Hepatocyte (in vitro differentiated cells): ENCODE data around the gene FTCD. TPM values are rescaled to one million over a fixed set of nuclear protein-coding genes. Genes with fewer than 3 reads are reported as not detected.

ENCODE experiments used
- DNase-seq: peaks from one replicate; pipeline ENCODE4 v3.0.0-alpha.2; 2016; ENCODE audit warnings: low spot score
- H2AFZ ChIP-seq: fragments of 200-600 bp; sonication (generic); 2 replicates; pipeline ENCODE4 v1.6.0; 2016; ENCODE audit warnings: antibody characterized with exemption, mild to moderate bottlenecking
- H3K27ac ChIP-seq: fragments of 200-600 bp; sonication (generic); 2 replicates; pipeline ENCODE4 v1.5.1; 2016; ENCODE audit warnings: mild to moderate bottlenecking
- H3K27me3 ChIP-seq: fragments of 200-600 bp; sonication (generic); 2 replicates; pipeline ENCODE4 v1.6.1; 2016
- H3K36me3 ChIP-seq: fragments of 200-600 bp; sonication (generic); replicated peaks from 2 replicates; pipeline ENCODE4 v1.5.1; 2016; ENCODE audit warnings: low read depth; ENCODE audit not compliant: insufficient read depth
- H3K4me1 ChIP-seq: fragments of 200-600 bp; sonication (generic); 2 replicates; pipeline ENCODE4 v1.5.1; 2016; ENCODE audit warnings: mild to moderate bottlenecking, moderate library complexity; ENCODE audit not compliant: insufficient read depth
- H3K4me2 ChIP-seq: fragments of 200-600 bp; sonication (generic); 2 replicates; pipeline ENCODE4 v1.6.0; 2016
- H3K4me3 ChIP-seq: fragments of 200-600 bp; sonication (generic); 2 replicates; pipeline ENCODE4 v1.5.1; 2016; ENCODE audit warnings: mild to moderate bottlenecking
- H3K79me2 ChIP-seq: fragments of 200-600 bp; sonication (generic); 2 replicates; pipeline ENCODE4 v1.6.0; 2017; ENCODE audit warnings: mild to moderate bottlenecking
- H3K9me2 ChIP-seq: fragments of 200-600 bp; sonication (generic); replicated peaks from 2 replicates; pipeline ENCODE4 v1.6.0; 2017; ENCODE audit warnings: mild to moderate bottlenecking; ENCODE audit not compliant: insufficient read depth
- H3K9me3 ChIP-seq: fragments of 200-600 bp; sonication (generic); 2 replicates; pipeline ENCODE4 v1.5.1; 2016; ENCODE audit warnings: low read depth, mild to moderate bottlenecking
- H4K20me1 ChIP-seq: fragments of 200-600 bp; sonication (generic); 2 replicates; pipeline ENCODE4 v1.6.0; 2016; ENCODE audit warnings: mild to moderate bottlenecking; ENCODE audit not compliant: insufficient read depth, poor library complexity, severe bottlenecking
- EZH2 ChIP-seq: fragments of 200-600 bp; sonication (generic); IDR thresholded peaks from 2 replicates; pipeline ENCODE4 v1.6.1; 2016; ENCODE audit warnings: antibody characterized with exemption, mild to moderate bottlenecking, borderline replicate concordance
- EZH2phosphoT487 ChIP-seq: fragments of 200-600 bp; sonication (generic); IDR thresholded peaks from one replicate; pipeline ENCODE4 v1.6.1; 2018; ENCODE audit warnings: antibody characterized with exemption, mild to moderate bottlenecking, low read depth, moderate library complexity; ENCODE audit not compliant: unreplicated experiment, severe bottlenecking
- WGBS: methylation state at CpG from one replicate; pipeline ENCODE4 v1.1.6; 2016; ENCODE audit warnings: low lambda C conversion rate; ENCODE audit errors: missing lambda C conversion rate; 5-methylcytosine and 5-hydroxymethylcytosine counted together
- polyA plus RNA-seq: library from polyadenylated mRNA; unstranded; fragments of >200 nt; fragmentation: Nextera tagmentation; extraction: Ambion mirVana; gene quantifications from 2 replicates; pipeline ENCODE4 v1.2.1, GENCODE V29; 2016
- total RNA-seq: library from RNA; depleted of rRNA; stranded (reverse); fragments of >200 nt; gene quantifications from 2 replicates; pipeline ENCODE4 v1.2.3, GENCODE V29; 2014
- TF ChIP-seq, protein P1 (sequence below): fragments of 200-600 bp; sonication (generic); IDR thresholded peaks from 2 replicates; pipeline ENCODE4 v1.5.1; 2016; ENCODE audit warnings: antibody characterized with exemption, mild to moderate bottlenecking; ENCODE audit not compliant: poor library complexity

FTCD gene
- total and polyA plus RNA-seq, 2 experiments from 2014 or later, result 27.5 to 76.8 TPM

DNA sequence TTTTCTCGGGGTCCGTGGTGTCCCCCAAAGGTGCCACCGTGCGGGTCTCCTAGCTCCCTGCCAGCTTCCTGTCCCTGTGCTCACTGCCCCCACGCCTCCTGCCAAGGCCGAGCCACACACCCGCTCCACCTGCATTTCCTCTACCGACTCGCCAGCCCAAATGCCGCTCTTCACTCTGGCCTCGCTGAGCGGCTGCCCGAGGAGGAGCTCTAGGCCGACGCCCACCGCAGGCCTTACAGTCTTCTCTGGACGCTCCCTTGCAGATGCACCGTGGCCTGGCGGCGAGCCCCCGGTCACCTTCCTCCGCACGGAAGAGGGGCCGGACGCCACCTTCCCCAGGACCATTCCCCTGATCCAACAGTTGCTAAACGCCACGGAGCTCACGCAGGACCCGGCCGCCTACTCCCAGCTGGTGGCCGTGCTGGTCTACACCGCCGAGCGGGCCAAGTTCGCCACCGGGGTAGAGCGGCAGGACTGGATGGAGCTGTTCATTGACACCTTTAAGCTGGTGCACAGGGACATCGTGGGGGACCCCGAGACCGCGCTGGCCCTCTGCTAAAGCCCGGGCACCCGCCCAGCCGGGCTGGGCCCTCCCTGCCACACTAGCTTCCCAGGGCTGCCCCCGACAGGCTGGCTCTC is 26.3 kb downstream of the FTCD start:
- WGBS, result 90% methylated on average over 45 of the region's 45 CpGs
- Histone ChIP-seq H3K4me3 (no peak overlapping the region), H2AFZ (no peak overlapping the region), H3K79me2 (no peaks in the 10 kb centered on the region), H3K36me3 (no peaks in the 10 kb centered on the region), H3K9me3 (no peaks in the 10 kb centered on the region), H3K4me1 (peaks cover 8% of the 10 kb centered on the region), H3K4me2 (no peak overlapping the region), H3K9me2 (no peaks in the 10 kb centered on the region), H3K27me3 (no peaks in the 10 kb centered on the region), H4K20me1 (no peaks in the 10 kb centered on the region), H3K27ac (peak overlapping the region; percentile 56)
- no peak for TF ChIP-seq EZH2phosphoT487
- TF ChIP-seq, protein P1, sequence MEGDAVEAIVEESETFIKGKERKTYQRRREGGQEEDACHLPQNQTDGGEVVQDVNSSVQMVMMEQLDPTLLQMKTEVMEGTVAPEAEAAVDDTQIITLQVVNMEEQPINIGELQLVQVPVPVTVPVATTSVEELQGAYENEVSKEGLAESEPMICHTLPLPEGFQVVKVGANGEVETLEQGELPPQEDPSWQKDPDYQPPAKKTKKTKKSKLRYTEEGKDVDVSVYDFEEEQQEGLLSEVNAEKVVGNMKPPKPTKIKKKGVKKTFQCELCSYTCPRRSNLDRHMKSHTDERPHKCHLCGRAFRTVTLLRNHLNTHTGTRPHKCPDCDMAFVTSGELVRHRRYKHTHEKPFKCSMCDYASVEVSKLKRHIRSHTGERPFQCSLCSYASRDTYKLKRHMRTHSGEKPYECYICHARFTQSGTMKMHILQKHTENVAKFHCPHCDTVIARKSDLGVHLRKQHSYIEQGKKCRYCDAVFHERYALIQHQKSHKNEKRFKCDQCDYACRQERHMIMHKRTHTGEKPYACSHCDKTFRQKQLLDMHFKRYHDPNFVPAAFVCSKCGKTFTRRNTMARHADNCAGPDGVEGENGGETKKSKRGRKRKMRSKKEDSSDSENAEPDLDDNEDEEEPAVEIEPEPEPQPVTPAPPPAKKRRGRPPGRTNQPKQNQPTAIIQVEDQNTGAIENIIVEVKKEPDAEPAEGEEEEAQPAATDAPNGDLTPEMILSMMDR, result no peak
- no peak for TF ChIP-seq EZH2
- no peak for DNase-seq

DNA sequence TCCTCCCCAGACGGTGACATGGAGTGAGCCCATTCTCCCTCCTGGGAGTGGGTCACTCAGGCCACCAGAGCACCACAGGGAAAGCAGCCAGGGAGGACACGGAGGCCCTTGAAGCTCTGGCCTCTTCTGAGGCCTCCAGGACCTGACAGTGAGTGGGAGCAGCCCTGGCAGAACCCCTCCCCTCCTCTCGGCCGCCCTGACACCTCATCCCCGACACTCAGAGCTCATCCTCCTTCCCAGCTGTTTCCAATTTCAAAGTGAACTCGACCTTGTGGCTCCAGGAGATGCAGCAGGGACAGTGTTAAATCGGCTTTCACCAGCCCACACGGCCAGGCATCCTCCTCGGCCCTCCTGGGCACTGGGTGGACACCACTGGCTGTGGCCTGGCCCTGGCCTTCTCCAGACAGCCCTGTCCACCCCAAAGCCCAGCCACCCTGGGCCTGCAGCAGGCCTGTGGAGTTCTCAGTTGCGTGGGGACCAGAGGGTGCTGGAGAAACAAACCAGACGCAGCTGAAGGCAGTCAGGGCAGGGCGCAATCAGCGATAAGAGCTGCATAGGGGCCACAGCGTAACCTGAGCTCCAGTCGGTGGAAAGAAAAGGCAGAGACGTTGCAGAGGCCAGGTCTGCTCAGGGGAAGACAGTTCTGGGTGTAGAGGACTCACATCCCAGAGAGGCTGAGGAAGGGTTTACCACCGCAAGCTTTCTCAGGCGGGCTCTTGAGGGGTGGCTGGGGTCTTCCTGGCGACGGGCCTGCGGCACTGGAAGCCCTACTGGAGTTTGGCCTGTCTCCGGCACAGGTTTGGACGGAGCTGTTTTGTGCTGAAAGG is 27.1 kb downstream of the FTCD start:
- no peak for DNase-seq
- Histone ChIP-seq H3K9me2 (no peaks in the 10 kb centered on the region), H3K4me1 (peaks cover 8% of the 10 kb centered on the region), H3K27ac (peak overlapping the region; percentile 56), H3K79me2 (no peaks in the 10 kb centered on the region), H3K4me3 (no peak overlapping the region), H3K9me3 (no peaks in the 10 kb centered on the region), H3K27me3 (no peaks in the 10 kb centered on the region), H3K36me3 (no peaks in the 10 kb centered on the region), H4K20me1 (no peaks in the 10 kb centered on the region), H3K4me2 (no peak overlapping the region), H2AFZ (no peak overlapping the region)
- TF ChIP-seq EZH2 (no peak), EZH2phosphoT487 (no peak)
- TF ChIP-seq, protein P1, result no peak
- 60% methylated on average over 23 of the region's 23 CpGs for WGBS

DNA sequence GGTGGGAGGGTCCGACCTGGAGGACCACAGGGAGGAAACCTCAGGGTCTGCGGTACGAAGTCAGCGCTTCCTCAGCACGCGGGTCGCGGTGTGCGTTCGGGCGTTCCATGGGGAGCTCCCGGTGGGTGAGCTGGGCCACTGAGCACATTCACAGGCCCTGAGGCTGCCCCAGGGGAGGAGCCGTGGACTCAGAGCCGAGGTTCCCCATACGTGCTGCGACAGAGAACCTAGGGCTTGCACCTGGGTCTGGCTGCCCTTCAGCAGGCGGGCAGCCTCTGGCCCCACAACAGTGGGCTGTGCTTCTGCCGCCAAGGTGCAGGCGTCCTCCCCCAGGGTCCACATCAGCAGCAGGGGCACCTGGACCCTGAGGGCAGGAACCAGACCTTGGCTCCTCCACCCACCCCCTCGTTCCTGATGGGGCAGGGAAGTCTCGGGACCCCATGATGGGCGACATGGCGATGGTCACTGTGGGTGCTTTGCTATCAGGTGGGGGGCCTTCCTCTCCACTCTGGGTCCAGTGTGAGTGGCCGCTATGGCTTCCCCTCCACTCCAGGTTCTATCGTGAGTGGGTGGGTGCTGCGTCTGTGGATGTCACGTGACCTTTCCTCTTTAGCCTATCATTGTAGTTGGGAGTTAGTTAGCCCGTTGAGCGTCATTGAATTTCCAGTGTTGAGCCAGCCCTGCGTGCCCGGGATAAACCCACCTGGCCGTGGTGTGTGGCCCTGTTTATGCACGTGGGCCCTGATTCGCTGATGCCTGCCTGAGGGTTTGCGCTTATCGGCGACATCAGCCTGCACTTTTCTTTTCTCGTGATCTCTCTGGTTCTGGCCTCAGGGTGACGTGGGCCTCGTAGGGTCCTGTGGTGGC is 27.9 kb downstream of the FTCD start:
- Histone ChIP-seq H2AFZ (no peak overlapping the region), H3K9me2 (no peaks in the 10 kb centered on the region), H3K4me3 (no peak overlapping the region), H3K4me2 (no peak overlapping the region), H3K27ac (peak overlapping the region; percentile 56), H3K9me3 (no peaks in the 10 kb centered on the region), H3K4me1 (peaks cover 8% of the 10 kb centered on the region), H3K79me2 (no peaks in the 10 kb centered on the region), H4K20me1 (no peaks in the 10 kb centered on the region), H3K36me3 (no peaks in the 10 kb centered on the region), H3K27me3 (no peaks in the 10 kb centered on the region)
- WGBS, result 89% methylated on average over 39 of the region's 40 CpGs
- TF ChIP-seq EZH2phosphoT487, result no peak
- TF ChIP-seq, protein P1, result no peak
- TF ChIP-seq EZH2, result no peak
- no peak for DNase-seq
